HepG2 (cell line): ENCODE measurements around the gene SLC38A1. TPM values are rescaled to one million over a fixed set of nuclear protein-coding genes. Genes with fewer than 3 reads are reported as not detected.

Experiments
- CHD2 ChIP-seq: IDR thresholded peaks from 2 replicates; pipeline ENCODE4 v1.6.1; 2011; ENCODE audit warnings: low read depth, low read length, improper control_type of control experiment
- GFI1 ChIP-seq: sonication (generic); formaldehyde crosslinking; IDR thresholded peaks from 2 replicates; pipeline ENCODE4 v1.5.0; 2020; ENCODE audit warnings: missing genetic modification reagents, mild to moderate bottlenecking, borderline replicate concordance
- HMG20B ChIP-seq: conservative IDR thresholded peaks from 2 replicates; pipeline ENCODE4 v1.6.1; 2016; ENCODE audit warnings: missing genetic modification reagents, missing compliant biosample characterization
- ISX ChIP-seq: sonication (generic); formaldehyde crosslinking; conservative IDR thresholded peaks from 2 replicates; pipeline ENCODE4 v1.5.0; 2020; ENCODE audit warnings: missing genetic modification reagents
- KLF15 ChIP-seq: sonication (generic); formaldehyde crosslinking; IDR thresholded peaks from 2 replicates; pipeline ENCODE4 v1.8.1; 2023; ENCODE audit warnings: borderline replicate concordance, mild to moderate bottlenecking, inconsistent platforms, missing genetic modification reagents, mixed read lengths
- MYNN ChIP-seq: sonication (generic); formaldehyde crosslinking; IDR thresholded peaks from 2 replicates; pipeline ENCODE4 v1.4.0; 2020; ENCODE audit warnings: mild to moderate bottlenecking, low read depth, missing genetic modification reagents
- RBM22 ChIP-seq: fragments of 200-400 bp; formaldehyde crosslinking; optimal IDR thresholded peaks from 2 replicates; pipeline ENCODE3; 2017; ENCODE audit warnings: mild to moderate bottlenecking, low read length, moderate library complexity
- SIX1 ChIP-seq: sonication (generic); formaldehyde crosslinking; IDR thresholded peaks from 2 replicates; pipeline ENCODE4 v1.4.0; 2020; ENCODE audit warnings: missing genetic modification reagents, borderline replicate concordance
- SOX13 ChIP-seq, 3 experiments: fragments of 450-650 bp in 1 of 3; sonication (generic) in 1 of 3; formaldehyde crosslinking in 1 of 3; IDR thresholded peaks in 2 of 3; conservative IDR thresholded peaks in 1 of 3; 2 replicates each; pipeline versions ENCODE4 v1.5.0 to v1.6.1; 2016 to 2020; ENCODE audit warnings: antibody characterized with exemption in 1 of 3, mild to moderate bottlenecking in 1 of 3, missing compliant biosample characterization in 1 of 3, missing genetic modification reagents in 1 of 3, moderate library complexity in 1 of 3
- ZBTB10 ChIP-seq: sonication (generic); formaldehyde crosslinking; IDR thresholded peaks from 2 replicates; pipeline ENCODE4 v1.4.0; 2020; ENCODE audit warnings: missing genetic modification reagents, borderline replicate concordance
- ZFP36 ChIP-seq: fragments of 150-350 bp; IDR thresholded peaks from 2 replicates; pipeline ENCODE4 v1.6.1; 2018; ENCODE audit warnings: borderline replicate concordance, low read length, low read depth; ENCODE audit not compliant: partially characterized antibody
- ZKSCAN5 ChIP-seq: sonication (generic); formaldehyde crosslinking; IDR thresholded peaks from 2 replicates; pipeline ENCODE4 v1.5.1; 2020; ENCODE audit warnings: mild to moderate bottlenecking, missing genetic modification reagents
- ZNF142 ChIP-seq: sonication (generic); formaldehyde crosslinking; IDR thresholded peaks from 2 replicates; pipeline ENCODE4 v1.4.0; 2020; ENCODE audit warnings: missing genetic modification reagents
- ZNF280D ChIP-seq: sonication (generic); formaldehyde crosslinking; IDR thresholded peaks from 2 replicates; pipeline ENCODE4 v1.5.1; 2020; ENCODE audit warnings: mild to moderate bottlenecking, missing genetic modification reagents
- ZSCAN21 ChIP-seq: sonication (generic); formaldehyde crosslinking; IDR thresholded peaks from 2 replicates; pipeline ENCODE4 v1.8.0; 2022; ENCODE audit warnings: mild to moderate bottlenecking, missing genetic modification reagents, moderate library complexity, borderline replicate concordance
- polyA plus RNA-seq, 8 experiments: library from polyadenylated mRNA; depleted of rRNA in 3 of 8; stranded (reverse) in 7 of 8; unstranded in 1 of 8; fragments of >200 nt; fragmentation: Illumina TruSeq in 4 of 8; extraction: Trizol in 4 of 8; gene quantifications; 2 replicates each; pipeline versions ENCODE4 v1.2.1 to v1.2.3, GENCODE V29; 2011 to 2016; ENCODE audit warnings: low read depth in 4 of 8, missing spikeins in 1 of 8, mixed read lengths in 1 of 8; ENCODE audit not compliant: insufficient read depth in 1 of 8
- total RNA-seq, 5 experiments: library from RNA; depleted of rRNA; stranded (reverse); fragments of >200 nt; fragmentation: Illumina TruSeq; extraction: Trizol; gene quantifications; 2 replicates each; pipeline ENCODE4 v1.2.3, GENCODE V29; 2016; ENCODE audit warnings: low read depth in 1 of 5

SLC38A1 gene
- total and polyA plus RNA-seq, 2 of the 13 experiments (the other 11 are each of a cell fraction or from before 2014, with no cell fraction given): 47.0 to 50.6 TPM

- peak; percentile 40; the same call in 1 of the 2 replicates for TF ChIP-seq ZBTB10 (CRISPR knock-in tag)
- no peak for TF ChIP-seq MYNN (CRISPR knock-in tag)
- no peak for TF ChIP-seq RBM22
- peak; percentile 95 for TF ChIP-seq ZSCAN21 (CRISPR knock-in tag)
- peak; percentile 95 for TF ChIP-seq ZNF280D (CRISPR knock-in tag)
- TF ChIP-seq HMG20B: 0 out of 2 replicates have a peak, but pooled peaks have one; percentile 17
- peak; percentile 78 for TF ChIP-seq GFI1
- TF ChIP-seq ZNF142 (CRISPR knock-in tag): peak; percentile 67
- no peak; the same call in 1 of the 2 replicates for TF ChIP-seq SOX13 (IDR thresholded peaks at IDR 0.05)
- TF ChIP-seq SOX13 (CRISPR knock-in tag; conservative IDR thresholded peaks at IDR 0.05 in 1 of 2, IDR thresholded peaks at IDR 0.05 in 1 of 2): peak in 1 of 2 experiments; percentile 47; a peak in 2 of 4 replicates
- TF ChIP-seq SIX1 (CRISPR knock-in tag): no peak
- TF ChIP-seq KLF15: peak; percentile 73; the same call in 1 of the 2 replicates
- TF ChIP-seq ZKSCAN5 (CRISPR knock-in tag): peak; percentile 75; the same call in 1 of the 2 replicates
- 0 out of 2 replicates have a peak, but pooled peaks have one; percentile 72 for TF ChIP-seq ISX (CRISPR knock-in tag)
- TF ChIP-seq ZFP36: no peak
- TF ChIP-seq CHD2: 0 out of 2 replicates have a peak, but pooled peaks have one; percentile 16
Measured at GRCh38 chr12:46268583-46269428, at the start of gene SLC38A1 (continued).
